Prostate gland (tissue), 2 donors: ENCODE results near the gene HOXD11.

Source experiments
- POLR2A ChIP-seq: fragments of 450-650 bp; IDR thresholded peaks from one replicate; pipeline ENCODE4 v1.6.1; 2016; ENCODE audit warnings: antibody characterized with exemption, mild to moderate bottlenecking
- POLR2AphosphoS5 ChIP-seq: sonication (generic); formaldehyde crosslinking; IDR thresholded peaks from one replicate; pipeline ENCODE4 v1.6.1; 2017; ENCODE audit warnings: antibody characterized with exemption
- TF ChIP-seq, protein P1 (sequence below), 4 experiments: fragments of 200-600 bp in 2 of 4; fragments of 450-650 bp in 2 of 4; sonication (generic) in 2 of 4; IDR thresholded peaks; 1 replicate in 3 of 4; 2 replicates in 1 of 4; pipeline ENCODE4 v1.5.1; 2016 to 2019; ENCODE audit warnings: antibody characterized with exemption in 4 of 4, mild to moderate bottlenecking in 2 of 4, moderate library complexity in 2 of 4

- TF ChIP-seq POLR2A (no peak), POLR2AphosphoS5 (no peak)
- TF ChIP-seq, protein P1, sequence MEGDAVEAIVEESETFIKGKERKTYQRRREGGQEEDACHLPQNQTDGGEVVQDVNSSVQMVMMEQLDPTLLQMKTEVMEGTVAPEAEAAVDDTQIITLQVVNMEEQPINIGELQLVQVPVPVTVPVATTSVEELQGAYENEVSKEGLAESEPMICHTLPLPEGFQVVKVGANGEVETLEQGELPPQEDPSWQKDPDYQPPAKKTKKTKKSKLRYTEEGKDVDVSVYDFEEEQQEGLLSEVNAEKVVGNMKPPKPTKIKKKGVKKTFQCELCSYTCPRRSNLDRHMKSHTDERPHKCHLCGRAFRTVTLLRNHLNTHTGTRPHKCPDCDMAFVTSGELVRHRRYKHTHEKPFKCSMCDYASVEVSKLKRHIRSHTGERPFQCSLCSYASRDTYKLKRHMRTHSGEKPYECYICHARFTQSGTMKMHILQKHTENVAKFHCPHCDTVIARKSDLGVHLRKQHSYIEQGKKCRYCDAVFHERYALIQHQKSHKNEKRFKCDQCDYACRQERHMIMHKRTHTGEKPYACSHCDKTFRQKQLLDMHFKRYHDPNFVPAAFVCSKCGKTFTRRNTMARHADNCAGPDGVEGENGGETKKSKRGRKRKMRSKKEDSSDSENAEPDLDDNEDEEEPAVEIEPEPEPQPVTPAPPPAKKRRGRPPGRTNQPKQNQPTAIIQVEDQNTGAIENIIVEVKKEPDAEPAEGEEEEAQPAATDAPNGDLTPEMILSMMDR (IDR thresholded peaks at IDR 0.05) = peak; percentile 64 to 94 (median 80)
These were observed 27.1 kb upstream of the HOXD11 start for GRCh38 chr2:176079831-176080539.
